Transverse colon (tissue), 4 donors: Measurements from ENCODE around the gene CHD3. TPM values are rescaled to one million over a fixed set of nuclear protein-coding genes. Genes with fewer than 3 reads are reported as not detected.

Experiments used
- DNase-seq: peaks from one replicate; pipeline ENCODE4 v3.0.0-alpha.2; 2019
- H3K27ac ChIP-seq, 4 donors: fragments of 200-600 bp; sonication (generic); 2 replicates each; pipeline ENCODE4 v1.5.1; 2016 to 2018; ENCODE audit warnings: inconsistent platforms in 4 of 4
- H3K27me3 ChIP-seq: fragments of 200-600 bp; sonication (generic); 2 replicates; pipeline ENCODE4 v1.5.1; 2017; ENCODE audit warnings: inconsistent platforms
- H3K36me3 ChIP-seq, 4 donors: fragments of 200-600 bp; sonication (generic); 2 replicates each; pipeline ENCODE4 v1.5.1; 2017 to 2019; ENCODE audit warnings: inconsistent platforms in 4 of 4
- H3K4me1 ChIP-seq, 4 donors: fragments of 200-600 bp; sonication (generic); 2 replicates each; pipeline ENCODE4 v1.5.1; 2017 to 2020; ENCODE audit warnings: inconsistent platforms in 4 of 4
- H3K4me3 ChIP-seq, 4 donors: fragments of 200-600 bp; sonication (generic); 1 replicate in 1 of 4; 2 replicates in 3 of 4; pipeline versions ENCODE4 v1.5.1 to v1.6.1; 2017 to 2019; ENCODE audit warnings: inconsistent platforms in 4 of 4
- H3K9me3 ChIP-seq, 2 donors: fragments of 200-600 bp; sonication (generic); 2 replicates each; pipeline ENCODE4 v1.5.1; 2017 to 2019; ENCODE audit warnings: inconsistent platforms in 2 of 2
- CTCF ChIP-seq, 5 experiments: fragments of 200-600 bp in 3 of 5; fragments of 450-650 bp in 2 of 5; sonication (generic) in 3 of 5; IDR thresholded peaks; 1 replicate in 2 of 5; 2 replicates in 3 of 5; pipeline ENCODE4 v1.5.1; 2016 to 2017; ENCODE audit warnings: antibody characterized with exemption in 5 of 5, inconsistent platforms in 3 of 5, mild to moderate bottlenecking in 2 of 5, moderate library complexity in 1 of 5
- EP300 ChIP-seq: sonication (generic); formaldehyde crosslinking; IDR thresholded peaks from one replicate; pipeline ENCODE4 v1.6.1; 2017; ENCODE audit warnings: antibody characterized with exemption, low read depth
- POLR2A ChIP-seq: fragments of 450-650 bp; IDR thresholded peaks from one replicate; pipeline ENCODE4 v1.6.1; 2016; ENCODE audit warnings: antibody characterized with exemption, mild to moderate bottlenecking, moderate library complexity
- POLR2AphosphoS5 ChIP-seq, 3 donors: sonication (generic); formaldehyde crosslinking; IDR thresholded peaks; one replicate each; pipeline ENCODE4 v1.6.1; 2016; ENCODE audit warnings: antibody characterized with exemption in 3 of 3
- WGBS, 2 donors: methylation state at CpG; one replicate each; pipeline ENCODE4 v1.1.5; 2018; ENCODE audit warnings: low coverage in 1 of 2; 5-methylcytosine and 5-hydroxymethylcytosine counted together
- in situ Hi-C, 4 donors: fragments of 200-750 bp; cut with MboI; loops; one replicate each; pipeline versions ENCODE4 v1.15.0 to v1.15.1; 2017; ENCODE audit warnings: low sequenced_read_pairs in 3 of 4, low pct_ligation_motif_present in 1 of 4, low pct_unique_long_range_greater_than_20kb in 1 of 4
- intact Hi-C: fragments of 100-400 bp; cut with DNase I; formaldehyde crosslinking; loops from one replicate; pipeline ENCODE4 v1.15.1; 2023; ENCODE audit warnings: low total_unique reads
- small RNA-seq, 4 donors: library from RNA; depleted of rRNA; stranded (forward); fragments of <200 nt; gene quantifications; one replicate each; pipeline ENCODE3, GENCODE V24; 2016
- total RNA-seq, 4 donors: library from RNA; depleted of rRNA; stranded (reverse); fragments of >200 nt; gene quantifications; one replicate each; pipeline ENCODE4 v1.1.0, GENCODE V29; 2016

CHD3 gene
- total RNA-seq, 4 donors from 2014 or later, result 53.0 to 71.6 (median 62.0) TPM

GRCh38 chr17:7956228-7956965 lies 67.8 kb downstream of the CHD3 start:
- in situ Hi-C loops, result no loop called here
- intact Hi-C loops, result no loop called here
- H3K27me3 ChIP-seq, result peaks cover 10% of the 10 kb centered on the region
- WGBS, 2 donors, result 60 to 70% methylated on average over 8 to 11 of the region's 11 CpGs
- H3K36me3 ChIP-seq, result no peaks in the 10 kb centered on the region
- H3K9me3 ChIP-seq, result no peaks in the 10 kb centered on the region
- TF ChIP-seq EP300 (no peak), POLR2AphosphoS5 (IDR thresholded peaks at IDR 0.05) (peak; percentile 28 to 67 (median 42))
- H3K27ac ChIP-seq, result peak overlapping the region in 3 of 4 donors; percentile 59 to 76 (median 69)
- no peak overlapping the region for H3K4me3 ChIP-seq
- no peaks in the 10 kb centered on the region for H3K4me1 ChIP-seq
- peak; percentile 28 for DNase-seq

DNA sequence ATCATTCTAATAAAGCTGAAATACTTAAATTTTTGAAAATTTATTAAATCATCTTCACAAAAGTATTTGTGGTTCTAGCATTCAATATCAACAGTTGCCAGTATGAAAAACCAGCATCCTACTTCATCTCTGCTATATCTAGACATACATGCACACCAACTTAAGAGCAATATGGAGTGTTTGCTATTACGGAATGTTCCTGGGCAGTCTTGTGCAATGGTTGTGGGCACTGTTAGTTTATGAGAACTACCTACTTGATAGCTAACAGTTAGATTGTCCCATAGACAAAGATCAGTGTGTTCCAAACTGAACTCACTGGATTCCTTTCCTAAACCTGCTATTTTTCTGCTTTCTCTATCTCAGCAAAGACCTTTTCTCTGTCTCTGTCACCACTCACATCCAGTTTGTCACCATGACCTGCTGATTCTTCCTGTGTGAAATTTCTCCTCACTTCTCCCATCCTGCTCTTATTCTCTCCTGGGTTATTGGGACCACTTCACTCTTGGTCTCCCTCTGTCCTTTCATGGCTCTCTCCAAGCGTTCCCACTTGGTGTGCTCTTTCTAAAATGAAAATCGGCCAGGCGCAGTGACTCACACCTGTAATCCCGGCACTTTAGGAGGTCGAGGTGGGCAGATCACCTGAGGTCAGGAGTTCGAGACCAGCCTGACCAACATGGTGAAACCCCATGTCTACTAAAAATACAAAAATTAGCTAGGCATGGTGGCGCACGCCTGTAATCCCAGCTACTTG lies 71.1 kb downstream of the CHD3 start:
- WGBS, 2 donors, result 88 to 90% methylated on average over 3 to 9 of the region's 9 CpGs
- no peak for DNase-seq
- in situ Hi-C loops (no loop called here), intact Hi-C loops (no loop called here)
- no peak for TF ChIP-seq CTCF (IDR thresholded peaks at IDR 0.05)
- TF ChIP-seq EP300, result no peak
- no peak for TF ChIP-seq POLR2AphosphoS5 (IDR thresholded peaks at IDR 0.05)
- TF ChIP-seq POLR2A, result no peak
- Histone ChIP-seq H3K27me3 (peaks cover 10% of the 10 kb centered on the region), H3K4me1 (no peaks in the 10 kb centered on the region), H3K36me3 (no peaks in the 10 kb centered on the region), H3K4me3 (no peak overlapping the region), H3K27ac (no peak overlapping the region), H3K9me3 (no peaks in the 10 kb centered on the region)

GRCh38 chr17:7961421-7961820 lies 72.8 kb downstream of the CHD3 start:
- no peak overlapping the region for H3K27ac ChIP-seq

More at GRCh38 chr17:7961421-7961820, 72.8 kb downstream of the CHD3 start:
- H3K27me3 ChIP-seq, result peaks cover 10% of the 10 kb centered on the region
- 26 to 41% methylated on average over 2 of the region's 2 CpGs for WGBS, 2 donors
- no peak for DNase-seq
- intact Hi-C loops, result no loop called here
- no peaks in the 10 kb centered on the region for H3K36me3 ChIP-seq
- no peak for TF ChIP-seq CTCF (IDR thresholded peaks at IDR 0.05)
- in situ Hi-C loops, result no loop called here
- no peak overlapping the region for H3K4me3 ChIP-seq
- H3K4me1 ChIP-seq, result no peaks in the 10 kb centered on the region
- H3K9me3 ChIP-seq, result no peaks in the 10 kb centered on the region

Small RNAs within 50 kb of the gene (small RNA-seq; reads per million reads assigned to genes)
- 0.24 to 2.2 (median 0.65) reads per million in 4 donors for gene SCARNA21

Other genes with a start within 250 kb of the CHD3 start
- gene ATP1B2, start 237.9 kb upstream of the CHD3 start, total RNA-seq, result 10 to 100 TPM in 1 of 4 donors, 1 to 10 TPM in 1, under 1 TPM in 2; 0.40 to 20.6 (median 2.3) TPM
- 10 to 100 TPM; 27.9 to 49.7 (median 31.7) TPM for gene TP53, start 201.3 kb upstream of the CHD3 start, total RNA-seq
- 10 to 100 TPM in 1 of 4 donors, 1 to 10 TPM in 3; 3.7 to 33.0 (median 6.0) TPM for gene WRAP53, start 200.3 kb upstream of the CHD3 start, total RNA-seq
- gene EFNB3, start 183.6 kb upstream of the CHD3 start, total RNA-seq, result under 1 TPM in 2 of 4 donors, not detected in 2; 0.32 to 0.41 TPM
- under 1 TPM; under 0.01 to 0.55 (median 0.18) TPM for gene DNAH2, start 171.0 kb upstream of the CHD3 start, total RNA-seq
- 10 to 100 TPM; 18.3 to 33.7 (median 30.2) TPM for gene KDM6B, start 54.6 kb upstream of the CHD3 start, total RNA-seq
- gene TMEM88, start 33.7 kb upstream of the CHD3 start, total RNA-seq, result 10 to 100 TPM in 1 of 4 donors, 1 to 10 TPM in 3; 2.4 to 13.1 (median 6.8) TPM
- 10 to 100 TPM; 59.8 to 95.3 (median 86.5) TPM for gene NAA38, start 31.2 kb upstream of the CHD3 start, total RNA-seq
- 10 to 100 TPM in 1 of 4 donors, 1 to 10 TPM in 2, not detected in 1; 4.9 to 50.4 (median 9.6) TPM for gene CYB5D1, start 30.8 kb upstream of the CHD3 start, total RNA-seq
- 1 to 10 TPM in 2 of 4 donors, under 1 TPM in 1, not detected in 1; 0.75 to 3.4 (median 2.7) TPM for gene RNF227, start 27.5 kb downstream of the CHD3 start, total RNA-seq
- 1 to 10 TPM in 1 of 4 donors, under 1 TPM in 2, not detected in 1; 0.40 to 1.6 (median 0.82) TPM for gene KCNAB3, start 41.1 kb downstream of the CHD3 start, total RNA-seq
- 10 to 100 TPM; 42.7 to 70.9 (median 68.8) TPM for gene TRAPPC1, start 43.2 kb downstream of the CHD3 start, total RNA-seq
- gene CNTROB, start 43.4 kb downstream of the CHD3 start, total RNA-seq, result 10 to 100 TPM; 22.7 to 62.1 (median 31.6) TPM
- gene GUCY2D, start 113.8 kb downstream of the CHD3 start, total RNA-seq, result under 1 TPM in 1 of 4 donors, not detected in 3; 0.14 TPM
- 10 to 100 TPM in 1 of 4 donors, 1 to 10 TPM in 3; 3.3 to 44.4 (median 5.4) TPM for gene ALOX15B, start 150.3 kb downstream of the CHD3 start, total RNA-seq
- gene ALOX12B, start 198.9 kb downstream of the CHD3 start, total RNA-seq, result not detected
- under 1 TPM in 1 of 4 donors, not detected in 3; 0.79 TPM for gene ALOXE3, start 229.7 kb downstream of the CHD3 start, total RNA-seq
- gene HES7, start 235.3 kb downstream of the CHD3 start, total RNA-seq, result not detected